Common myeloid progenitor, CD34-positive (primary cell): ENCODE results near the gene ANKRD13B.

ENCODE experiments used
- CTCF ChIA-PET: fragments of 350-600 bp; sonication (Branson Sonifier 250); formaldehyde crosslinking; loops from one replicate; lab custom pipeline; 2021; ENCODE audit warnings: antibody characterized with exemption; lab: Charles Lee
- POLR2A ChIA-PET: fragments of 350-600 bp; sonication (Branson Sonifier 250); formaldehyde crosslinking; loops from one replicate; lab custom pipeline; 2021; ENCODE audit warnings: antibody characterized with exemption; lab: Charles Lee
- DNase-seq, 3 donors: peaks; one replicate each; pipeline versions ENCODE4 v3.0.0 to v3.0.0-alpha.2; 2013
- H3K27ac ChIP-seq, 2 experiments: 1 replicate in 1 of 2; 2 replicates in 1 of 2; pipeline ENCODE4 v1.7.0; 2013; ENCODE audit warnings: inconsistent platforms in 2 of 2, low read length in 2 of 2, mild to moderate bottlenecking in 2 of 2, low read depth in 1 of 2, moderate library complexity in 1 of 2; ENCODE audit not compliant: severe bottlenecking in 2 of 2, insufficient read depth in 1 of 2, poor library complexity in 1 of 2
- H3K27me3 ChIP-seq, 5 experiments: replicated peaks in 2 of 5; 1 replicate in 3 of 5; 2 replicates in 2 of 5; pipeline versions ENCODE4 v1.6.1 to v1.7.0; 2013; ENCODE audit warnings: low read length in 4 of 5, mild to moderate bottlenecking in 2 of 5, moderate library complexity in 2 of 5, inconsistent platforms in 1 of 5; ENCODE audit not compliant: insufficient read depth in 5 of 5, control insufficient read depth in 4 of 5
- H3K36me3 ChIP-seq, 4 experiments: 1 replicate in 2 of 4; 2 replicates in 2 of 4; pipeline versions ENCODE4 v1.6.1 to v1.7.0; 2013; ENCODE audit warnings: low read length in 3 of 4, control low read depth in 1 of 4, mild to moderate bottlenecking in 1 of 4; ENCODE audit not compliant: control insufficient read depth in 4 of 4, insufficient read depth in 4 of 4
- H3K4me1 ChIP-seq, 4 experiments: 1 replicate in 3 of 4; 2 replicates in 1 of 4; pipeline versions ENCODE4 v1.6.1 to v1.7.1; 2013; ENCODE audit warnings: low read length in 3 of 4, mild to moderate bottlenecking in 3 of 4, control low read depth in 1 of 4, inconsistent platforms in 1 of 4, moderate library complexity in 1 of 4; ENCODE audit not compliant: control insufficient read depth in 4 of 4, insufficient read depth in 4 of 4; ENCODE audit errors: control extremely low read depth in 1 of 4
- H3K4me3 ChIP-seq, 7 experiments: 1 replicate in 4 of 7; 2 replicates in 3 of 7; pipeline versions ENCODE4 v1.5.1 to v1.7.0; 2013; ENCODE audit warnings: mild to moderate bottlenecking in 7 of 7, low read length in 6 of 7, moderate library complexity in 6 of 7, inconsistent platforms in 2 of 7, low read depth in 2 of 7, control low read depth in 1 of 7; ENCODE audit not compliant: insufficient read depth in 4 of 7, control insufficient read depth in 1 of 7; ENCODE audit errors: extremely low read depth in 1 of 7
- H3K9me3 ChIP-seq, 5 experiments: 1 replicate in 4 of 5; 2 replicates in 1 of 5; pipeline versions ENCODE4 v1.6.1 to v1.7.1; 2013; ENCODE audit warnings: low read length in 4 of 5, mild to moderate bottlenecking in 2 of 5, inconsistent platforms in 1 of 5, low read depth in 1 of 5, moderate library complexity in 1 of 5; ENCODE audit not compliant: control insufficient read depth in 4 of 5, insufficient read depth in 2 of 5; ENCODE audit errors: control extremely low read depth in 1 of 5
- WGBS: methylation state at CpG from one replicate; pipeline ENCODE4 v1.1.5; 2013; ENCODE audit not compliant: insufficient coverage; 5-methylcytosine and 5-hydroxymethylcytosine counted together

The ANKRD13B gene

DNA sequence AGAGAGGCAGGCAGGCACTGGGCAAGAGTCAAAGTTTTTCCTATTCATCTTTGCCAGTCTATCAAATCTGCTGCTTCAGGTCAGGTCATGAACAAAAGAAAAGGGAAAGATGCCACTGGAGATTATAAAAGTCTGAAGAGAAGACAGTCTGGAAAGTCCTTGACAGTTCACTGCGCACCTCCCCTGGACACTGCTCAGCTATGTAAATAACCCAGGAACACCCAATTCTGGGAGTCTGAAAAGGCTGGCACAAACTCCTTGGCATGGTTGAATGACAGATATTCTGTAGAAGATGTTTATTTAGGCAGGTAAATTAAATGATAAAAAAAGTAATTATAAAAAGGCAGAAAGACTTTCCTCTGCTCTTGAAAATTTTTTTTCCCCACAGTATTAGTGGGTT, 35.0 kb downstream of the ANKRD13B start:
- ChIA-PET POLR2A (no interaction called here), CTCF (interaction anchor here (1.4 to 2.1 kb wide), 2 partner anchors 11 to 32 kb away, joined by 3 to 22 read pairs; no protein-coding TSS in a partner anchor)
- peaks cover 0 to 2% (median 0%) of the 10 kb centered on the region in 5 experiments for H3K27me3 ChIP-seq
- no CpG with 5 or more reads among the region's 1 CpG for WGBS
- peaks cover 14 to 39% (median 26%) of the 10 kb centered on the region in 4 experiments for H3K36me3 ChIP-seq
- DNase-seq = no peak
- no peak overlapping the region for H3K27ac ChIP-seq
- peaks cover 0 to 8% (median 5%) of the 10 kb centered on the region in 4 experiments for H3K4me1 ChIP-seq
- H3K4me3 ChIP-seq = no peak overlapping the region
- H3K9me3 ChIP-seq = no peaks in the 10 kb centered on the region

DNA sequence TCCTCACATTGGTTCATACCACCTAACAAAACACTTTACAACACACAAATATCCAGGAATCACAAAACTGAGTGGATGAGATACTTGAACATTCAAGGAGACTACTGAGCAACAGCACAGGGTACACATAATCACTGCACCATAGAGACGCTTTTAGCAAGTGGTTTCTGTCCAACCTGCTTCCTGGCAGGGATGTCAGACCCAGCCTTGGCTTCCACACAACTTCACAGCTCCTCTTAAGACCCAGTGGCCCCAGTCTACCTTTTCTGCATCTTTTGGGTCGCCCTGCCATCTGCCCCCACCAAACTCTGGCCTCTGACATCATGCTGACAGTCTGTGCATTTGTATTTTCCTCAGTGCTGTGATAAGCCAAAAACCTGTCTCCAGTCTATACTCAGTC, 35.7 kb downstream of the ANKRD13B start:
- no peaks in the 10 kb centered on the region for H3K27me3 ChIP-seq
- H3K9me3 ChIP-seq = no peaks in the 10 kb centered on the region
- POLR2A ChIA-PET = no interaction called here
- no peak overlapping the region for H3K27ac ChIP-seq
- H3K4me3 ChIP-seq = no peak overlapping the region
- CTCF ChIA-PET = interaction anchor here (0.8 to 1.3 kb wide), 2 partner anchors 11 to 302 kb away, joined by 3 to 5 read pairs; no protein-coding TSS in a partner anchor
- peaks cover 0 to 4% (median 0%) of the 10 kb centered on the region in 4 experiments for H3K4me1 ChIP-seq
- H3K36me3 ChIP-seq = peaks cover 16 to 43% (median 27%) of the 10 kb centered on the region in 4 experiments
- 96% methylated on average over 2 of the region's 2 CpGs for WGBS
- DNase-seq = no peak

DNA sequence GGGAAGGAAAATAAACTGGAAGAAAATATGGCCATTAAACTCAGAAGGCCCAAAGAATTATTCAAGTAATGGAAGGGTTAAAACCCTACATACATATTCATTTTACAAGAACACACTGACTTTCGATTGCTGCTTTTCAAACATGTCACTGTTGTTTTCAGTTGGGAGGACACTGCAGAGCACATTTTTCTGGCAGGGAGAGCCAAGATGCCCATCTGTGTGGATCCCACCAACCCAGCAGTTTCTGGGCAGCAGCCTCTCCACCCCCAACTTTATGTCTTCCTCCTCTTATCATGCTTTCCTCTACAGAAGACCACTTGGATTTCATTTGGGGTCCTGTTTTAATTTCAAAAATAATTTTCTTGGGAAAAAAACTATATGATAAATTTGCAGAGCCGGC, 36.9 kb downstream of the ANKRD13B start:
- no peak for DNase-seq
- WGBS = 100% methylated on average over 1 of the region's 2 CpGs
- peaks cover 19 to 50% (median 32%) of the 10 kb centered on the region in 4 experiments for H3K36me3 ChIP-seq
- no peak overlapping the region for H3K27ac ChIP-seq
- H3K9me3 ChIP-seq = no peaks in the 10 kb centered on the region
- CTCF ChIA-PET = no interaction called here
- POLR2A ChIA-PET = no interaction called here
- H3K27me3 ChIP-seq = no peaks in the 10 kb centered on the region
- peaks cover 0 to 4% (median 0%) of the 10 kb centered on the region in 4 experiments for H3K4me1 ChIP-seq
- H3K4me3 ChIP-seq = no peak overlapping the region

DNA sequence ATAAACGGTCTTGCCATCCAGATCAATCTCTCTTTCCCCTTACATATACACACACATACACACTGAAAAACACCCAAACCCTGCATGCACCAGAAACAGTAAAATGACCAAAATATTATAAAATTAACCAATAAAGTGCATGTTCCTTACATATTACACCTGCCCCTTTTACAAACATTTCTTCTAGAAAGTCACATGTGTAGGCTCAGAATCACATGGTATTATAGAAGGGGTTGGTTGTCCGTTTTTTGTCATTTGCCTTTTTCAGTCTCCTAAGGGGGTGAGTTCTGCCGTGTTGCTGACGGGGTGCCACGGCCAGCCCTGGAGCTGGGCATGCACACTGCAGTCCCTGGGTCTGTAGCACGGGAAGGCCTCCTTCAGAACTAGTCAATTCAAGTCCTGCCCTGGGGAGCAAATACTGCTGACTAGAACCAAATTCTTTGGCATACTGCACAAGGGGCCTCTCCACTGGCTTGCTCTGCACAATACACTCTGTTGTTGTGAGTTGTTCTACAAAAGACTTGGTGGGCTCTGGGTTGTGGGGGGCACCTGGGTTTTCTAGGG, 37.8 kb downstream of the ANKRD13B start:
- WGBS = no CpG with 5 or more reads among the region's 6 CpGs
- ChIA-PET POLR2A (no interaction called here), CTCF (interaction anchor here (1.2 to 1.5 kb wide), 2 partner anchors 12 to 160 kb away, joined by 3 to 9 read pairs; no protein-coding TSS in a partner anchor)
- Histone ChIP-seq H3K4me1 (peaks cover 0 to 4% (median 0%) of the 10 kb centered on the region in 4 experiments), H3K27me3 (no peaks in the 10 kb centered on the region), H3K27ac (no peak overlapping the region), H3K36me3 (peaks cover 19 to 52% (median 34%) of the 10 kb centered on the region in 4 experiments), H3K4me3 (no peak overlapping the region), H3K9me3 (no peaks in the 10 kb centered on the region)
- DNase-seq = no peak

DNA sequence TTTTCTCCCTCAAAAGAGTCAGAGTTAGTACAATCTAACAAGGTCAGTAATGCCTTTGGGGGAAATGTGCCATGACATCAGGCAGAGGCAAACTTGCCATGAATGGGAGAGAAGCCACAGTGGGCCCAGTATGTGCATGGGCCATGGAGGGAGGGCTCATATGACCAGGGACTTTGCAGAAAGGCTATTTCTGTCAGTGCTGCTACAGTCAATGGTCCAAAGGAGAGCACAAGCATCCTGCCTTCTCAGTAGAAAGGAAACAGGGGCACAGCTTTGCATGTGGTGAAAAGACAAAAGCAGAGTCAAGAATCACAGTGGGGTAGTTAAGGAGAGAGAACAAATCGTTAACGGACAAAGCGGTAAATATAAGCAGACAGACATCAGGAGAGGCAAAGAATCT, 41.0 kb downstream of the ANKRD13B start:
- Histone ChIP-seq H3K9me3 (no peaks in the 10 kb centered on the region), H3K27ac (no peak overlapping the region), H3K4me1 (peaks cover 0 to 5% (median 2%) of the 10 kb centered on the region in 4 experiments), H3K27me3 (no peaks in the 10 kb centered on the region), H3K4me3 (no peak overlapping the region), H3K36me3 (peaks cover 30 to 61% (median 42%) of the 10 kb centered on the region in 4 experiments)
- CTCF ChIA-PET = interaction anchor here (1.2 to 1.7 kb wide), 5 partner anchors 9 to 297 kb away, joined by 3 to 6 read pairs (median 4); no protein-coding TSS in a partner anchor
- POLR2A ChIA-PET = no interaction called here
- no CpG with 5 or more reads among the region's 3 CpGs for WGBS
- DNase-seq = no peak

DNA sequence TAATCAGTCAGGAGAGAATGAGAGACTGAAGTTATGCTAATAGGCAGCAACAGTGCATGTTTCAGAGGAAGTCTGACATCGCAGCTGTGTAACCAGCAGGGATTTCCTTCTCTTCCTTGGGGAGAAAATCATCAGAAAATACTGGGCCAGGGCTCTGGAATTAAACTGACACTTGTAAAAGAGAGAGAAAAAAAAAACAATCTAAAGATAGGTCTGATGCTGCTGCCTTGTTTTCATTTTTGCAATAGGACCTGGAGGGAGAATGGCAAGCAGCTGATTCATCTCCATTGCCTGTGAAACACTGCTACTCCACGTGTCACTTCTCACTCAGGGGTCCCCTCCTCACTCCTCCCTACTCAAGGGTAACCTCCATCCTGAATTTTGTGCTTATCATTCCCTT, 47.5 kb downstream of the ANKRD13B start:
- peak overlapping the region in 1 of 2 experiments; percentile 57 for H3K27ac ChIP-seq
- peak in 2 of 3 donors; percentile 32 to 51 for DNase-seq
- ChIA-PET POLR2A (interaction anchor here (0.6 to 1.6 kb wide), 4 partner anchors 34 to 290 kb away, joined by 3 to 5 read pairs (median 4); partner anchors contain the start of gene SSH2), CTCF (interaction anchor here (0.7 to 7.6 kb wide), 15 partner anchors 14 to 455 kb away, joined by 3 to 91 read pairs (median 5); partner anchors contain the start of gene SSH2)
- peaks cover 12 to 34% (median 15%) of the 10 kb centered on the region in 4 experiments for H3K36me3 ChIP-seq
- WGBS = 0% methylated on average over 2 of the region's 2 CpGs
- no peaks in the 10 kb centered on the region for H3K27me3 ChIP-seq
- peaks cover 14 to 50% (median 44%) of the 10 kb centered on the region in 4 experiments for H3K4me1 ChIP-seq
- no peak overlapping the region for H3K4me3 ChIP-seq
- no peaks in the 10 kb centered on the region for H3K9me3 ChIP-seq
